Heart right ventricle (tissue), 16 donors: ENCODE measurements around the gene FARSA. TPM values are rescaled to one million over a fixed set of nuclear protein-coding genes. Genes with fewer than 3 reads are reported as not detected.
"Not testable (repeated sequence)": the region's sequence is repeated elsewhere in the genome, so short reads cannot be mapped to it uniquely, and the experiment has no call there.

Experiments
- ATAC-seq, 8 donors: fragments of 200-7000 bp; cut with Tn5 transposase; one replicate each; pipeline ENCODE4 v1.9.1; 2020; ENCODE audit warnings: mild to moderate bottlenecking in 8 of 8, moderate library complexity in 8 of 8, moderate number of reproducible peaks in 1 of 8
- DNase-seq, 2 donors: peaks; one replicate each; pipeline ENCODE4 v3.0.0-alpha.2; 2020
- H3K27ac ChIP-seq, 10 donors: fragments of 200-600 bp; sonication (generic) in 2 of 10; one replicate each; pipeline versions ENCODE4 v1.5.0 to v1.8.0; 2020 to 2022; ENCODE audit warnings: mild to moderate bottlenecking in 3 of 10
- H3K27me3 ChIP-seq, 7 donors: fragments of 200-600 bp; one replicate each; pipeline ENCODE4 v1.8.0; 2021 to 2022; ENCODE audit warnings: mild to moderate bottlenecking in 2 of 7
- H3K36me3 ChIP-seq, 9 donors: fragments of 200-600 bp; sonication (generic) in 1 of 9; one replicate each; pipeline versions ENCODE4 v1.5.0 to v1.8.0; 2020 to 2022; ENCODE audit warnings: mild to moderate bottlenecking in 2 of 9
- H3K4me1 ChIP-seq, 9 donors: fragments of 200-600 bp; sonication (generic) in 1 of 9; one replicate each; pipeline versions ENCODE4 v1.5.0 to v1.8.0; 2020 to 2022; ENCODE audit warnings: mild to moderate bottlenecking in 4 of 9
- H3K4me3 ChIP-seq, 10 donors: fragments of 200-600 bp; sonication (generic) in 2 of 10; one replicate each; pipeline versions ENCODE4 v1.5.0 to v1.8.0; 2020 to 2022; ENCODE audit warnings: mild to moderate bottlenecking in 7 of 10, moderate library complexity in 2 of 10
- H3K9me3 ChIP-seq, 11 donors: fragments of 200-600 bp in 10 of 11; sonication (generic) in 2 of 11; one replicate each; pipeline versions ENCODE4 v1.5.0 to v1.8.0; 2013 to 2022; ENCODE audit warnings: mild to moderate bottlenecking in 2 of 11, control low read depth in 1 of 11, moderate library complexity in 1 of 11
- CTCF ChIP-seq, 9 donors: fragments of 200-600 bp; sonication (generic) in 2 of 9; IDR thresholded peaks; one replicate each; pipeline versions ENCODE4 v1.5.0 to v1.8.0; 2021 to 2022; ENCODE audit warnings: antibody characterized with exemption in 9 of 9, mild to moderate bottlenecking in 5 of 9, moderate library complexity in 1 of 9
- WGBS, 2 donors: extraction: QIAGEN DNeasy Blood & Tissue Kit; methylation state at CpG; one replicate each; pipeline ENCODE4 v1.1.7; 2013; ENCODE audit warnings: inconsistent platforms in 1 of 2; 5-methylcytosine and 5-hydroxymethylcytosine counted together
- intact Hi-C, 10 donors: fragments of 100-400 bp; cut with DNase I; formaldehyde crosslinking; loops; one replicate each; pipeline versions ENCODE4 v1.11.1 to v1.14.2; 2022
- polyA plus RNA-seq, 2 donors: library from polyadenylated mRNA; stranded (reverse); fragments of 200-250 nt; gene quantifications; one replicate each; pipeline ENCODE4 v1.2.3, GENCODE V29; 2013
- total RNA-seq, 10 donors: library from RNA; stranded (reverse); fragmentation: NEBNext Ultra II Directional in 3 of 10; extraction: Animal tissue kit (Norgen Biotek cat#: 25700) in 3 of 10; gene quantifications; one replicate each; pipeline versions ENCODE4 v1.2.1 to v1.2.4, GENCODE V29; 2021 to 2023
- donor health status: Arrhythmogenic right ventricular cardiomyopathy.
- donor health status: ischemic (EF 13 %, LVEDD 7.1; RV severe dilation, severe dysfunction).
- donor health status: healthy with polysubstance abuse.
- donor health status: DM: no; HTN: yes; CAD: no.
- donor health status: DM: no; HTN: no; CAD: no.
- donor health status: ischemic (EF 25% LVEDD 6.9; RV normal size, moderate dysfunction).
- donor health status: ischemic (EF 25% LVEDD 5.7; RV mildly dilated, moderate dysfunction).
- donor health status: healthy.
- donor health status: DM: yes; HTN: yes; CAD: no.
- donor health status: Ischemic cardiomyopathy.
- donor health status: ischemic (EF 35%, LVEDD 5.7; RV mildly dilated, moderate dysfunction).
- donor health status: nonischemic (EF 11% LVEDD 7.7; RV severe dilation, severe dysfunction).
- donor health status: DM: yes; HTN: yes; CAD: no.
- donor health status: PGD.
- donor health status: ischemic (EF 29% LVEDD 5.4; RV normal size, mild dysfunction).
- donor health status: nonischemic (EF 23%, LVEDD 6.1; RV moderate dilation, normal function).

Gene FARSA
- total and polyA plus RNA-seq, 12 donors, result 23.2 to 81.4 (median 38.5) TPM

- no peaks in the 10 kb centered on the region for H3K27me3 ChIP-seq
- intact Hi-C loops, result no loop called here
- H3K36me3 ChIP-seq, result peaks cover 0 to 64% (median 52%) of the 10 kb centered on the region in 9 donors
- H3K4me1 ChIP-seq, result peaks cover 0 to 12% (median 5%) of the 10 kb centered on the region in 9 donors
- no peaks in the 10 kb centered on the region for H3K9me3 ChIP-seq
- WGBS, 2 donors, result 94 to 97% methylated on average over 4 of the region's 4 CpGs
- TF ChIP-seq CTCF (IDR thresholded peaks at IDR 0.05), result no peak
- no peak for ATAC-seq
- DNase-seq, result no peak
- H3K27ac ChIP-seq, result no peak overlapping the region
- H3K4me3 ChIP-seq, result no peak overlapping the region
These were observed 10.6 kb downstream of the FARSA start for GRCh38 chr19:12922959-12923358.

GRCh38 chr19:12921047-12921446 lies 12.5 kb downstream of the FARSA start:
- TF ChIP-seq CTCF (IDR thresholded peaks at IDR 0.05), result no peak
- WGBS, 2 donors, result 67 to 69% methylated on average over 3 of the region's 3 CpGs
- DNase-seq, result no peak
- intact Hi-C loops, result no loop called here
- Histone ChIP-seq H3K9me3 (no peaks in the 10 kb centered on the region), H3K27ac (no peak overlapping the region), H3K27me3 (no peaks in the 10 kb centered on the region), H3K4me1 (peaks cover 0 to 12% (median 5%) of the 10 kb centered on the region in 9 donors), H3K36me3 (peaks cover 0 to 45% (median 33%) of the 10 kb centered on the region in 9 donors), H3K4me3 (no peak overlapping the region)
- ATAC-seq, result no peak

GRCh38 chr19:12918253-12918652 lies 15.3 kb downstream of the FARSA start:
- 94 to 95% methylated on average over 14 of the region's 14 CpGs for WGBS, 2 donors
- Histone ChIP-seq H3K4me1 (peaks cover 4 to 28% (median 14%) of the 10 kb centered on the region in 9 donors), H3K36me3 (peaks cover 0 to 17% (median 11%) of the 10 kb centered on the region in 9 donors), H3K9me3 (no peaks in the 10 kb centered on the region), H3K27ac (no peak overlapping the region), H3K4me3 (no peak overlapping the region), H3K27me3 (no peaks in the 10 kb centered on the region)
- intact Hi-C loops, result no loop called here
- no peak for TF ChIP-seq CTCF (IDR thresholded peaks at IDR 0.05)
- ATAC-seq (peak in 1 of 8 donors; percentile 22), DNase-seq (no peak)

- ATAC-seq, H3K4me3 ChIP-seq, intact Hi-C loops, DNase-seq, H3K27ac ChIP-seq, H3K27me3 ChIP-seq, H3K9me3 ChIP-seq, H3K36me3 ChIP-seq: not testable (repeated sequence)
- H3K4me1 ChIP-seq, result peaks cover 4 to 39% (median 25%) of the 10 kb centered on the region in 9 donors
- WGBS, 2 donors, result 84 to 93% methylated on average over 4 of the region's 4 CpGs
These were observed 17.7 kb downstream of the FARSA start for GRCh38 chr19:12915860-12916259.

GRCh38 chr19:12913851-12914690 lies 19.4 kb downstream of the FARSA start:
- Histone ChIP-seq H3K4me1 (peaks cover 4 to 32% (median 25%) of the 10 kb centered on the region in 9 donors), H3K27me3 (no peaks in the 10 kb centered on the region), H3K36me3 (no peaks in the 10 kb centered on the region), H3K9me3 (no peaks in the 10 kb centered on the region), H3K4me3 (no peak overlapping the region), H3K27ac (peak overlapping the region in 9 of 10 donors; percentile 41 to 80 (median 67))
- TF ChIP-seq CTCF (IDR thresholded peaks at IDR 0.05), result no peak
- intact Hi-C loops, result no loop called here
- DNase-seq (no peak), ATAC-seq (peak in 3 of 8 donors; percentile 14 to 28 (median 16))
- WGBS, 2 donors, result 45 to 52% methylated on average over 12 of the region's 12 CpGs
